H1 (cell line): Measurements from ENCODE around the gene DIDO1. TPM values are rescaled to one million over a fixed set of nuclear protein-coding genes. Genes with fewer than 3 reads are reported as not detected.

Experiments used
- CTCF ChIA-PET: fragments of 300-600 bp; sonication (Branson Sonifier 250); formaldehyde crosslinking; loops from one replicate; lab custom pipeline; 2021; ENCODE audit not compliant: partially characterized antibody; lab: Charles Lee
- POLR2A ChIA-PET: fragments of 300-600 bp; sonication (Branson Sonifier 250); formaldehyde crosslinking; loops from one replicate; lab custom pipeline; 2021; ENCODE audit warnings: inconsistent platforms; ENCODE audit not compliant: partially characterized antibody; lab: Charles Lee
- DNase-seq, 2 experiments: peaks; one replicate each; pipeline versions ENCODE4 v3.0.0 to v3.0.0-alpha.2; 2010 to 2022; ENCODE audit warnings: low spot score in 2 of 2, low read depth in 1 of 2, mixed read lengths in 1 of 2
- FAIRE-seq: peaks from 2 replicates; lab custom pipeline; 2011; peaks lifted over from hg19 to GRCh38; lab: Jason Lieb, UNC
- H2AFZ ChIP-seq: 2 replicates; pipeline ENCODE4 v1.8.1; 2012; ENCODE audit warnings: low read length, inconsistent platforms
- H2AK5ac ChIP-seq: 2 replicates; pipeline ENCODE4 v1.6.1; 2013; ENCODE audit warnings: low read depth, low read length
- H2BK120ac ChIP-seq: replicated peaks from 2 replicates; pipeline ENCODE3; 2013; ENCODE audit warnings: low read depth, low read length, inconsistent platforms
- H2BK12ac ChIP-seq: 2 replicates; pipeline ENCODE4 v1.6.1; 2013; ENCODE audit warnings: low read depth, low read length
- H2BK15ac ChIP-seq: 2 replicates; pipeline ENCODE4 v1.6.1; 2013; ENCODE audit warnings: low read length
- H2BK20ac ChIP-seq: 2 replicates; pipeline ENCODE4 v1.6.1; 2013; ENCODE audit warnings: low read length
- H2BK5ac ChIP-seq: 2 replicates; pipeline ENCODE4 v1.6.1; 2013; ENCODE audit warnings: low read depth, low read length
- H3K14ac ChIP-seq: 2 replicates; pipeline ENCODE4 v1.6.1; 2013; ENCODE audit warnings: inconsistent platforms; ENCODE audit not compliant: insufficient read length
- H3K18ac ChIP-seq: 2 replicates; pipeline ENCODE4 v1.6.1; 2013; ENCODE audit warnings: low read length; ENCODE audit errors: extremely low read depth
- H3K23ac ChIP-seq: 2 replicates; pipeline ENCODE4 v1.6.1; 2013; ENCODE audit warnings: inconsistent platforms; ENCODE audit not compliant: insufficient read length
- H3K23me2 ChIP-seq: 2 replicates; pipeline ENCODE4 v1.6.1; 2013; ENCODE audit warnings: low read depth, low read length
- H3K27ac ChIP-seq: 2 replicates; pipeline ENCODE4 v1.6.1; 2011; ENCODE audit warnings: low read depth, low read length, inconsistent platforms
- H3K27me3 ChIP-seq, 4 experiments: replicated peaks in 1 of 4; 1 replicate in 1 of 4; 2 replicates in 3 of 4; pipeline versions ENCODE4 v1.6.1 to v1.8.1; 2011 to 2013; ENCODE audit warnings: low read length in 3 of 4, mild to moderate bottlenecking in 3 of 4, inconsistent platforms in 2 of 4, mixed read lengths in 2 of 4, moderate library complexity in 1 of 4; ENCODE audit not compliant: control insufficient read depth in 3 of 4, insufficient read depth in 3 of 4; ENCODE audit errors: extremely low read depth in 1 of 4
- H3K36me3 ChIP-seq, 4 experiments: 2 replicates each; pipeline versions ENCODE4 v1.6.1 to v1.8.1; 2011 to 2013; ENCODE audit warnings: mild to moderate bottlenecking in 4 of 4, low read length in 3 of 4, moderate library complexity in 2 of 4, control low read depth in 1 of 4, inconsistent platforms in 1 of 4; ENCODE audit not compliant: insufficient read depth in 4 of 4, control insufficient read depth in 2 of 4
- H3K4ac ChIP-seq: replicated peaks from 2 replicates; pipeline ENCODE3; 2013; ENCODE audit warnings: low read length, low read depth, mixed read lengths, inconsistent platforms; ENCODE audit not compliant: insufficient read length
- H3K4me1 ChIP-seq, 4 experiments: replicated peaks in 1 of 4; 1 replicate in 1 of 4; 2 replicates in 3 of 4; pipeline versions ENCODE4 v1.6.1 to v1.8.1; 2011 to 2013; ENCODE audit warnings: low read length in 3 of 4, inconsistent platforms in 2 of 4, mixed read lengths in 1 of 4; ENCODE audit not compliant: insufficient read depth in 4 of 4, control insufficient read depth in 3 of 4
- H3K4me2 ChIP-seq, 2 experiments: 2 replicates each; pipeline versions ENCODE4 v1.6.1 to v1.8.1; 2011 to 2013; ENCODE audit warnings: low read depth in 2 of 2, low read length in 2 of 2, control low read depth in 1 of 2, inconsistent platforms in 1 of 2, mild to moderate bottlenecking in 1 of 2; ENCODE audit not compliant: insufficient read depth in 1 of 2
- H3K4me3 ChIP-seq, 4 experiments: fragments of 200-600, 300-600 bp in 1 of 4; sonication (generic), shearing (Covaris generic), sonication (Bioruptor Twin) in 1 of 4; 2 replicates each; pipeline versions ENCODE4 v1.5.1 to v1.8.1; 2011 to 2016; ENCODE audit warnings: low read length in 4 of 4, low read depth in 3 of 4, control low read depth in 2 of 4, inconsistent platforms in 2 of 4, mild to moderate bottlenecking in 2 of 4, mixed read lengths in 1 of 4, moderate library complexity in 1 of 4; ENCODE audit not compliant: insufficient read depth in 2 of 4; ENCODE audit errors: extremely low read depth in 1 of 4
- H3K56ac ChIP-seq: replicated peaks from 2 replicates; pipeline ENCODE3; 2013; ENCODE audit warnings: low read depth, mild to moderate bottlenecking, mixed read lengths, low read length, inconsistent platforms; ENCODE audit not compliant: insufficient read length
- H3K79me1 ChIP-seq: 2 replicates; pipeline ENCODE4 v1.6.1; 2013; ENCODE audit warnings: low read depth, low read length, control low read depth
- H3K79me2 ChIP-seq, 2 experiments: 2 replicates each; pipeline versions ENCODE4 v1.6.1 to v1.8.1; 2012 to 2013; ENCODE audit warnings: low read length in 2 of 2, mild to moderate bottlenecking in 2 of 2, inconsistent platforms in 1 of 2; ENCODE audit not compliant: insufficient read depth in 2 of 2, control insufficient read depth in 1 of 2
- H3K9ac ChIP-seq, 4 experiments: replicated peaks in 1 of 4; 1 replicate in 1 of 4; 2 replicates in 3 of 4; pipeline versions ENCODE4 v1.6.1 to v1.8.1; 2011 to 2013; ENCODE audit warnings: low read depth in 3 of 4, low read length in 3 of 4, control low read depth in 2 of 4, mild to moderate bottlenecking in 2 of 4, moderate library complexity in 2 of 4, inconsistent platforms in 1 of 4; ENCODE audit errors: extremely low read depth in 1 of 4
- H3K9me3 ChIP-seq, 2 experiments: 2 replicates each; pipeline versions ENCODE4 v1.6.1 to v1.8.1; 2012 to 2013; ENCODE audit warnings: mild to moderate bottlenecking in 2 of 2, moderate library complexity in 2 of 2, control low read depth in 1 of 2, inconsistent platforms in 1 of 2, low read depth in 1 of 2, low read length in 1 of 2, mixed read lengths in 1 of 2; ENCODE audit not compliant: insufficient read depth in 2 of 2
- H4K20me1 ChIP-seq, 2 experiments: replicated peaks in 1 of 2; 2 replicates each; pipeline versions ENCODE3 to v1.8.1; 2011 to 2013; ENCODE audit warnings: inconsistent platforms in 2 of 2, low read length in 2 of 2, mild to moderate bottlenecking in 1 of 2; ENCODE audit not compliant: insufficient read depth in 2 of 2, control insufficient read depth in 1 of 2
- H4K5ac ChIP-seq: 2 replicates; pipeline ENCODE4 v1.6.1; 2013; ENCODE audit warnings: low read length, low read depth, mixed read lengths, inconsistent platforms; ENCODE audit not compliant: insufficient read length
- H4K8ac ChIP-seq: 2 replicates; pipeline ENCODE4 v1.8.0; 2013; ENCODE audit warnings: mild to moderate bottlenecking, moderate library complexity, low read length, inconsistent platforms; ENCODE audit not compliant: insufficient read depth; ENCODE audit errors: extremely low read depth
- H4K91ac ChIP-seq: replicated peaks from 2 replicates; pipeline ENCODE3; 2013; ENCODE audit warnings: low read length, mixed read lengths, inconsistent platforms; ENCODE audit not compliant: insufficient read length
- BCL11A ChIP-seq, 2 experiments: IDR thresholded peaks; one replicate each; pipeline ENCODE4 v1.6.1; 2011; ENCODE audit warnings: low read depth in 2 of 2, low read length in 2 of 2, mild to moderate bottlenecking in 2 of 2
- BRCA1 ChIP-seq: IDR thresholded peaks from 2 replicates; pipeline ENCODE4 v1.6.1; 2012; ENCODE audit warnings: low read depth, low read length, improper control_type of control experiment
- EGR1 ChIP-seq: IDR thresholded peaks from 2 replicates; pipeline ENCODE4 v1.6.1; 2011; ENCODE audit warnings: low read depth, low read length, borderline replicate concordance
- EP300 ChIP-seq, 2 experiments: IDR thresholded peaks; 1 replicate in 1 of 2; 2 replicates in 1 of 2; pipeline ENCODE4 v1.6.1; 2011 to 2012; ENCODE audit warnings: low read depth in 2 of 2, low read length in 2 of 2, mild to moderate bottlenecking in 2 of 2, borderline replicate concordance in 1 of 2, inconsistent platforms in 1 of 2, moderate library complexity in 1 of 2
- HDAC2 ChIP-seq, 2 experiments: fragments of 300-600 bp in 1 of 2; sonication (generic) in 1 of 2; IDR thresholded peaks; 2 replicates each; pipeline ENCODE4 v1.6.1; 2011 to 2012; ENCODE audit warnings: low read depth in 2 of 2, low read length in 2 of 2, mild to moderate bottlenecking in 2 of 2, moderate library complexity in 2 of 2, borderline replicate concordance in 1 of 2, inconsistent platforms in 1 of 2
- SAP30 ChIP-seq: fragments of 300-600 bp; sonication (generic); IDR thresholded peaks from 2 replicates; pipeline ENCODE4 v1.7.1; 2012; ENCODE audit warnings: low read length, moderate library complexity, mild to moderate bottlenecking, inconsistent platforms; ENCODE audit not compliant: insufficient read depth, insufficient replicate concordance
- SIRT6 ChIP-seq: IDR thresholded peaks from one replicate; pipeline ENCODE4 v1.7.1; 2012; ENCODE audit warnings: low read length, inconsistent platforms
- TAF7 ChIP-seq: optimal IDR thresholded peaks from 2 replicates; pipeline ENCODE3; 2011; ENCODE audit warnings: low read depth, mild to moderate bottlenecking, inconsistent platforms, low read length, moderate library complexity, borderline replicate concordance
- TBP ChIP-seq: IDR thresholded peaks from 2 replicates; pipeline ENCODE4 v1.6.1; 2011; ENCODE audit warnings: low read depth, low read length, improper control_type of control experiment
- YY1 ChIP-seq: IDR thresholded peaks from 2 replicates; pipeline ENCODE4 v1.6.1; 2011; ENCODE audit warnings: low read depth, mild to moderate bottlenecking, low read length
- WGBS, 2 experiments: shearing (Covaris generic) in 1 of 2; methylation state at CpG; one replicate each; pipeline versions ENCODE4 v1.1.6 to v1.1.7; 2013 to 2015; ENCODE audit warnings: low lambda C conversion rate in 2 of 2, mixed read lengths in 2 of 2, inconsistent platforms in 1 of 2, low coverage in 1 of 2, missing lambda C conversion rate in 1 of 2; ENCODE audit not compliant: insufficient replicate concordance in 2 of 2, insufficient coverage in 1 of 2, insufficient read length in 1 of 2; ENCODE audit errors: extremely low coverage in 1 of 2, missing lambda C conversion rate in 1 of 2; 5-methylcytosine and 5-hydroxymethylcytosine counted together
- polyA plus RNA-seq, 7 experiments: library from polyadenylated mRNA; depleted of rRNA in 3 of 7; stranded (reverse) in 5 of 7; unstranded in 2 of 7; fragments of >200 nt in 5 of 7; fragments of 200-250 nt in 2 of 7; gene quantifications; 1 replicate in 5 of 7; 2 replicates in 1 of 7; 4 replicates in 1 of 7; pipeline versions ENCODE4 v1.2.1 to v1.2.3, GENCODE V29; 2011 to 2013; ENCODE audit warnings: missing spikeins in 2 of 7, mixed read lengths in 2 of 7
- total RNA-seq: library from RNA; stranded (reverse); fragmentation: NEBNext Ultra II Directional; extraction: Animal tissue kit (Norgen Biotek cat#: 25700); gene quantifications from 2 replicates; pipeline ENCODE4 v1.2.1, GENCODE V29; 2021
- TF ChIP-seq, protein P1 (sequence below): IDR thresholded peaks from 2 replicates; pipeline ENCODE4 v1.6.1; 2012; ENCODE audit warnings: inconsistent platforms

DIDO1 gene
- total and polyA plus RNA-seq, 2 of the 8 experiments (the other 6 are each of a cell fraction or from before 2014, with no cell fraction given), result 53.6 to 82.8 TPM

DNA sequence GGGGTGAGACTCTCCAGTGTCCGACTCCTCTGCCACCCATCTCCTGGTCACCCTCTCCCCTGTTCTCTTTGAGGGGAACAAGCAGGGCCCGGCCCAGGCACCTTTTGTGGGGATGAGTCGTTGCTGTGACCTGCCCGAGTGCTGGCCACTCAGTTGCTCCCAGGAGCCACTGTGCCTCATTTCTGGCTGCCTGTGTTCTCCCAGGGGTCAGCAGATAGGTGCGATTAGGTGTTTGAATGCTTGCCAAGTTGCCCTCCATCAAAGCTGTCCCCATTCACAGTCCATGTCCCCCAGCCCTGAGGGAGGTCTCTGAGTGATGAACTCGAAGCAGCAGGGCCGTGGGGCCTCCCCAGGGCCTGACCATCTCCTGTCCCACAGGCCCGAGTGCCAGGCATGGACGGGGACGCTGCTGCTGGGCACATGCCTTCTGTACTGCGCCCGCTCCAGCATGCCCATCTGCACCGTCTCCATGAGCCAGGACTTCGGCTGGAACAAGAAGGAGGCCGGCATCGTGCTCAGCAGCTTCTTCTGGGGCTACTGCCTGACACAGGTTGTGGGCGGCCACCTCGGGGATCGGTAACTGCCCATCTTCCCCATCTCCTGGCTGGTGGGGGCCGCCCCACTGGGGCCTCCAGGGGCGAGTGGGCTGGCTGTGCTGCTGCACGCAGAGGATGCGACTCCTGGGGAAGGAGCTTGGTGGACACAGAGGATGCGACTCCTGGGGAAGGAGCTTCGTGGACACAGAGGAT, 30.3 kb upstream of the DIDO1 start:
- Histone ChIP-seq H3K9ac (no peak overlapping the region), H2BK15ac (no peak overlapping the region), H2BK12ac (no peak overlapping the region), H3K79me1 (peaks cover 3% of the 10 kb centered on the region; the same call in 1 of the 2 replicates), H3K27ac (no peak overlapping the region), H2BK120ac (no peak overlapping the region), H2AK5ac (no peak overlapping the region), H4K5ac (no peak overlapping the region), H3K14ac (no peak overlapping the region), H3K4me3 (no peak overlapping the region), H3K79me2 (peaks cover 0 to 9% of the 10 kb centered on the region in 2 experiments; a peak in 1 of 4 replicates), H4K20me1 (peaks cover 4 to 12% of the 10 kb centered on the region in 2 experiments), H3K4ac (no peak overlapping the region), H3K27me3 (no peaks in the 10 kb centered on the region), H3K9me3 (no peaks in the 10 kb centered on the region), H3K23ac (no peak overlapping the region), H4K8ac (no peak overlapping the region), H4K91ac (no peak overlapping the region), H3K56ac (no peak overlapping the region), H3K23me2 (peaks cover 11% of the 10 kb centered on the region; the same call in 1 of the 2 replicates), H2BK20ac (no peak overlapping the region), H2BK5ac (no peak overlapping the region), H3K18ac (no peak overlapping the region), H2AFZ (no peak overlapping the region), H3K36me3 (peaks cover 3 to 6% (median 5%) of the 10 kb centered on the region in 4 experiments; a peak in 5 of 8 replicates), H3K4me1 (peaks cover 2 to 23% (median 19%) of the 10 kb centered on the region in 4 experiments), H3K4me2 (no peak overlapping the region)
- DNase-seq (no peak), FAIRE-seq (no peak)
- ChIA-PET POLR2A (interaction anchor here (0.8 to 1.5 kb wide), 7 partner anchors 9 to 77 kb away, joined by 3 to 4 read pairs (median 3); partner anchors contain the start of gene GID8), CTCF (interaction anchor here (0.6 to 2.9 kb wide), 8 partner anchors 16 to 75 kb away, joined by 3 to 6 read pairs (median 3); partner anchors contain the start of gene DIDO1)
- 91% methylated on average over 24 of the region's 25 CpGs; no CpG with 5 or more reads in 1 of the 2 experiments for WGBS, 2 experiments
- TF ChIP-seq SIRT6, result no peak
- no peak for TF ChIP-seq BCL11A (IDR thresholded peaks at IDR 0.05; ENCODE audit: low read depth in 2 of 2, low read length in 2 of 2)
- no peak for TF ChIP-seq YY1
- no peak for TF ChIP-seq BRCA1
- TF ChIP-seq EGR1, result no peak
- TF ChIP-seq EP300 (IDR thresholded peaks at IDR 0.05; ENCODE audit: borderline replicate concordance in 1 of 2, low read depth in 2 of 2, low read length in 2 of 2), result no peak
- TF ChIP-seq, protein P1, sequence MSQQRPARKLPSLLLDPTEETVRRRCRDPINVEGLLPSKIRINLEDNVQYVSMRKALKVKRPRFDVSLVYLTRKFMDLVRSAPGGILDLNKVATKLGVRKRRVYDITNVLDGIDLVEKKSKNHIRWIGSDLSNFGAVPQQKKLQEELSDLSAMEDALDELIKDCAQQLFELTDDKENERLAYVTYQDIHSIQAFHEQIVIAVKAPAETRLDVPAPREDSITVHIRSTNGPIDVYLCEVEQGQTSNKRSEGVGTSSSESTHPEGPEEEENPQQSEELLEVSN, result no peak
- TF ChIP-seq HDAC2 (IDR thresholded peaks at IDR 0.05; ENCODE audit: borderline replicate concordance in 1 of 2, low read depth in 2 of 2, low read length in 2 of 2), result no peak
- TF ChIP-seq TBP, result no peak
- TF ChIP-seq TAF7, result no peak
- no peak for TF ChIP-seq SAP30
